K562 (cell line): Measurements from ENCODE around the gene PLA2R1. TPM values are rescaled to one million over a fixed set of nuclear protein-coding genes. Genes with fewer than 3 reads are reported as not detected.

Experiments
- ATAC-seq: fragments of 200-7000 bp; cut with Tn5 transposase; 3 replicates; pipeline ENCODE4 v1.9.1; 2020; ENCODE audit warnings: moderate library complexity
- BruUV-seq: library from RNA; stranded (reverse); fragments of 400-500 nt; replicated peaks from 2 replicates; lab custom pipeline; 2021; lab: Mats Ljungman, UMichigan
- CTCF ChIA-PET: fragments of 300-600 bp; formaldehyde crosslinking; extraction: SDS; loops from one replicate; lab custom pipeline; 2021; ENCODE audit warnings: low intra/inter-chr PET ratio; lab: Yijun Ruan, JAX
- POLR2A ChIA-PET: fragments of 300-600, 350-650 bp; sonication (Branson Sonifier 250); formaldehyde crosslinking; extraction: SDS; loops from one replicate; lab custom pipeline; 2021; ENCODE audit warnings: antibody characterized with exemption, inconsistent platforms; lab: Yijun Ruan, JAX
- DNase-seq, 4 experiments: peaks; one replicate each; pipeline versions ENCODE4 v3.0.0 to v3.0.0-alpha.2; 2011 to 2018; ENCODE audit warnings: low spot score in 3 of 4, mixed read lengths in 3 of 4; ENCODE audit errors: extremely low read depth in 1 of 4
- FAIRE-seq: peaks from 2 replicates; lab custom pipeline; 2011; peaks lifted over from hg19 to GRCh38; lab: Jason Lieb, UNC
- H2AFZ ChIP-seq: 2 replicates; pipeline ENCODE4 v1.6.0; 2011; ENCODE audit warnings: low read depth, low read length, control low read depth, inconsistent platforms
- H3K27ac ChIP-seq: fragments of 200-600 bp; 3 replicates; pipeline ENCODE4 v1.8.0; 2011; ENCODE audit warnings: low read depth, mild to moderate bottlenecking, control low read depth, inconsistent platforms, low read length, moderate library complexity, mixed read lengths; ENCODE audit errors: extremely low read depth
- H3K27me3 ChIP-seq, 2 experiments: fragments of 300-600 bp in 1 of 2; 2 replicates in 1 of 2; 3 replicates in 1 of 2; pipeline versions ENCODE4 v1.6.0 to v1.8.0; 2011; ENCODE audit warnings: inconsistent platforms in 2 of 2, low read length in 2 of 2, mild to moderate bottlenecking in 1 of 2, mixed read lengths in 1 of 2, moderate library complexity in 1 of 2; ENCODE audit not compliant: control insufficient read depth in 2 of 2, insufficient read depth in 2 of 2
- H3K36me3 ChIP-seq: fragments of 300-600 bp; 3 replicates; pipeline ENCODE4 v1.8.0; 2011; ENCODE audit warnings: mild to moderate bottlenecking, low read length, inconsistent platforms; ENCODE audit not compliant: control insufficient read depth, insufficient read depth
- H3K4me1 ChIP-seq, 2 experiments: fragments of 200-600 bp in 1 of 2; replicated peaks in 1 of 2; 2 replicates in 1 of 2; 3 replicates in 1 of 2; pipeline versions ENCODE4 v1.5.1 to v1.8.0; 2011; ENCODE audit warnings: inconsistent platforms in 2 of 2, low read length in 2 of 2, mild to moderate bottlenecking in 1 of 2, mixed read lengths in 1 of 2, moderate library complexity in 1 of 2; ENCODE audit not compliant: control insufficient read depth in 2 of 2, insufficient read depth in 2 of 2
- H3K4me2 ChIP-seq: 2 replicates; pipeline ENCODE4 v1.6.1; 2011; ENCODE audit warnings: low read length, control low read depth, inconsistent platforms, mixed read lengths; ENCODE audit not compliant: insufficient read depth
- H3K4me3 ChIP-seq: fragments of 200-600 bp; sonication (generic), shearing (Covaris generic); 2 replicates; pipeline ENCODE4 v1.5.1; 2016; ENCODE audit warnings: control low read depth, inconsistent platforms
- H3K79me2 ChIP-seq: fragments of 200-600 bp; 3 replicates; pipeline ENCODE4 v1.8.0; 2011; ENCODE audit warnings: low read length, inconsistent platforms; ENCODE audit not compliant: control insufficient read depth, insufficient read depth
- H3K9ac ChIP-seq, 2 experiments: 2 replicates each; pipeline versions ENCODE4 v1.6.0 to v1.6.1; 2011; ENCODE audit warnings: low read depth in 2 of 2, low read length in 2 of 2, control low read depth in 1 of 2, inconsistent platforms in 1 of 2, mild to moderate bottlenecking in 1 of 2, mixed read lengths in 1 of 2; ENCODE audit not compliant: insufficient read depth in 1 of 2
- H3K9me1 ChIP-seq: one replicate; pipeline ENCODE4 v1.6.0; 2011; ENCODE audit warnings: inconsistent platforms, mild to moderate bottlenecking, low read length, moderate library complexity; ENCODE audit not compliant: control insufficient read depth, insufficient read depth
- H3K9me3 ChIP-seq: replicated peaks from 2 replicates; pipeline ENCODE4 v1.5.1; 2011; ENCODE audit warnings: low read depth, low read length, inconsistent platforms; ENCODE audit not compliant: control insufficient read depth, insufficient read depth
- H4K20me1 ChIP-seq: replicated peaks from 2 replicates; pipeline ENCODE4 v1.6.1; 2011; ENCODE audit warnings: low read length, inconsistent platforms, mixed read lengths; ENCODE audit not compliant: control insufficient read depth, insufficient read depth
- EP400 ChIP-seq: fragments of 450-650 bp; IDR thresholded peaks from 2 replicates; pipeline ENCODE4 v1.6.1; 2017; ENCODE audit warnings: antibody characterized with exemption, mild to moderate bottlenecking, moderate library complexity
- MBD1 ChIP-seq: fragments of 250-450 bp; sonication (Bioruptor Pico); IDR thresholded peaks from 2 replicates; pipeline ENCODE4 v1.8.0; 2022; ENCODE audit warnings: inconsistent platforms
- RAD21 ChIP-seq, 2 experiments: fragments of 250-450 bp in 1 of 2; fragments of 450-650 bp in 1 of 2; sonication (Bioruptor Pico) in 1 of 2; formaldehyde crosslinking in 1 of 2; IDR thresholded peaks in 1 of 2; conservative IDR thresholded peaks in 1 of 2; 2 replicates each; pipeline versions ENCODE4 v1.4.0 to v1.8.0; 2020 to 2022; ENCODE audit warnings: mild to moderate bottlenecking in 2 of 2, moderate library complexity in 1 of 2
- SMAD2 ChIP-seq: fragments of 150-350 bp; IDR thresholded peaks from 2 replicates; pipeline ENCODE4 v1.6.1; 2014; ENCODE audit warnings: low read depth, mild to moderate bottlenecking, low read length
- THRB ChIP-seq: fragments of 450-650 bp; formaldehyde crosslinking; conservative IDR thresholded peaks from 2 replicates; pipeline ENCODE4 v1.4.0; 2022; ENCODE audit warnings: mild to moderate bottlenecking, missing genetic modification characterization
- ZBTB26 ChIP-seq: fragments of 450-650 bp; formaldehyde crosslinking; IDR thresholded peaks from 2 replicates; pipeline ENCODE4 v1.4.0; 2022; ENCODE audit warnings: missing genetic modification characterization
- WGBS: fragments of 100-300 bp; shearing (Covaris generic); methylation state at CpG from one replicate; pipeline ENCODE4 v1.1.6; 2016; ENCODE audit warnings: low coverage, mixed read lengths; ENCODE audit not compliant: insufficient coverage; ENCODE audit errors: missing lambda C conversion rate; 5-methylcytosine and 5-hydroxymethylcytosine counted together
- in situ Hi-C: fragments of 300-500 bp; cut with MboI; formaldehyde crosslinking; loops from 4 replicates; pipeline ENCODE4 v1.15.0; 2018; ENCODE audit warnings: inconsistent platforms, mixed read lengths
- intact Hi-C: fragments of 100-400 bp; cut with micrococcal nuclease; formaldehyde crosslinking; loops from 2 replicates; pipeline ENCODE4 v1.14.2; 2022
- polyA plus RNA-seq, 8 experiments: library from polyadenylated mRNA; depleted of rRNA in 4 of 8; stranded (reverse) in 5 of 8; unstranded in 3 of 8; fragments of >200 nt; fragmentation: Nextera tagmentation in 2 of 8; fragmentation: Illumina TruSeq in 1 of 8; extraction: Ambion mirVana in 2 of 8; extraction: Trizol in 1 of 8; gene quantifications; 2 replicates each; pipeline versions ENCODE4 v1.2.1 to v1.2.3, GENCODE V29; 2011 to 2014; ENCODE audit warnings: inconsistent platforms in 1 of 8, missing spikeins in 1 of 8
- total RNA-seq, 7 experiments: library from RNA; depleted of rRNA in 6 of 7; stranded (reverse); fragments of >200 nt in 6 of 7; fragmentation: Illumina TruSeq in 2 of 7; extraction: Trizol in 2 of 7; gene quantifications; 2 replicates each; pipeline versions ENCODE4 v1.2.1 to v1.2.3, GENCODE V29; 2011 to 2021; ENCODE audit warnings: low replicate concordance in 1 of 7
- TF ChIP-seq, protein P1 (sequence below): fragments of 150-350 bp; IDR thresholded peaks from 2 replicates; pipeline ENCODE4 v1.6.1; 2014; ENCODE audit warnings: low read depth, mild to moderate bottlenecking, low read length, borderline replicate concordance
- TF ChIP-seq, protein P2 (sequence below): fragments of 250-450 bp; sonication (Bioruptor Pico); IDR thresholded peaks from 2 replicates; pipeline ENCODE4 v1.5.1; 2021; ENCODE audit warnings: mild to moderate bottlenecking

Gene PLA2R1
- total and polyA plus RNA-seq, 9 of the 15 experiments (the other 6 are each of a cell fraction or from before 2014, with no cell fraction given): not detected

GRCh38 chr2:160087854-160088745 lies 25.7 kb upstream of the PLA2R1 start:
- Histone ChIP-seq H4K20me1 (no peaks in the 10 kb centered on the region), H3K4me3 (no peak overlapping the region), H2AFZ (no peak overlapping the region), H3K79me2 (no peaks in the 10 kb centered on the region), H3K4me1 (no peaks in the 10 kb centered on the region), H3K9ac (no peak overlapping the region), H3K27ac (no peak overlapping the region), H3K9me3 (peaks cover 5% of the 10 kb centered on the region; the same call in 1 of the 2 replicates), H3K9me1 (no peaks in the 10 kb centered on the region), H3K27me3 (no peaks in the 10 kb centered on the region), H3K36me3 (no peaks in the 10 kb centered on the region), H3K4me2 (no peak overlapping the region)
- ATAC-seq (peak; percentile 86), DNase-seq (peak; percentile 35 to 56 (median 46)), FAIRE-seq (peak; percentile 59)
- 1% methylated on average over 4 of the region's 4 CpGs for WGBS
- intact Hi-C loops: loop anchor here (5.0 to 10.0 kb wide), 2 partner anchors 974 to 1857 kb away; no protein-coding TSS in a partner anchor
- BruUV-seq: no TSS peak
- in situ Hi-C loops: no loop called here
- POLR2A ChIA-PET: interaction anchor here (0.7 kb wide), 1 partner anchor 1962 kb away, joined by 3 read pairs; no protein-coding TSS in a partner anchor
- CTCF ChIA-PET: no interaction called here
- TF ChIP-seq, protein P1, sequence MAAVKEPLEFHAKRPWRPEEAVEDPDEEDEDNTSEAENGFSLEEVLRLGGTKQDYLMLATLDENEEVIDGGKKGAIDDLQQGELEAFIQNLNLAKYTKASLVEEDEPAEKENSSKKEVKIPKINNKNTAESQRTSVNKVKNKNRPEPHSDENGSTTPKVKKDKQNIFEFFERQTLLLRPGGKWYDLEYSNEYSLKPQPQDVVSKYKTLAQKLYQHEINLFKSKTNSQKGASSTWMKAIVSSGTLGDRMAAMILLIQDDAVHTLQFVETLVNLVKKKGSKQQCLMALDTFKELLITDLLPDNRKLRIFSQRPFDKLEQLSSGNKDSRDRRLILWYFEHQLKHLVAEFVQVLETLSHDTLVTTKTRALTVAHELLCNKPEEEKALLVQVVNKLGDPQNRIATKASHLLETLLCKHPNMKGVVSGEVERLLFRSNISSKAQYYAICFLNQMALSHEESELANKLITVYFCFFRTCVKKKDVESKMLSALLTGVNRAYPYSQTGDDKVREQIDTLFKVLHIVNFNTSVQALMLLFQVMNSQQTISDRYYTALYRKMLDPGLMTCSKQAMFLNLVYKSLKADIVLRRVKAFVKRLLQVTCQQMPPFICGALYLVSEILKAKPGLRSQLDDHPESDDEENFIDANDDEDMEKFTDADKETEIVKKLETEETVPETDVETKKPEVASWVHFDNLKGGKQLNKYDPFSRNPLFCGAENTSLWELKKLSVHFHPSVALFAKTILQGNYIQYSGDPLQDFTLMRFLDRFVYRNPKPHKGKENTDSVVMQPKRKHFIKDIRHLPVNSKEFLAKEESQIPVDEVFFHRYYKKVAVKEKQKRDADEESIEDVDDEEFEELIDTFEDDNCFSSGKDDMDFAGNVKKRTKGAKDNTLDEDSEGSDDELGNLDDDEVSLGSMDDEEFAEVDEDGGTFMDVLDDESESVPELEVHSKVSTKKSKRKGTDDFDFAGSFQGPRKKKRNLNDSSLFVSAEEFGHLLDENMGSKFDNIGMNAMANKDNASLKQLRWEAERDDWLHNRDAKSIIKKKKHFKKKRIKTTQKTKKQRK: peak; percentile 48; the same call in 1 of the 2 replicates
- TF ChIP-seq RAD21 (CRISPR knock-in tag; conservative IDR thresholded peaks at IDR 0.05 in 1 of 2, IDR thresholded peaks at IDR 0.05 in 1 of 2) (peak; percentile 23 to 57; a peak in 3 of 4 replicates), THRB (CRISPR knock-in tag) (no peak), ZBTB26 (CRISPR knock-in tag) (no peak), MBD1 (no peak), SMAD2 (no peak), EP400 (no peak)
- TF ChIP-seq, protein P2, sequence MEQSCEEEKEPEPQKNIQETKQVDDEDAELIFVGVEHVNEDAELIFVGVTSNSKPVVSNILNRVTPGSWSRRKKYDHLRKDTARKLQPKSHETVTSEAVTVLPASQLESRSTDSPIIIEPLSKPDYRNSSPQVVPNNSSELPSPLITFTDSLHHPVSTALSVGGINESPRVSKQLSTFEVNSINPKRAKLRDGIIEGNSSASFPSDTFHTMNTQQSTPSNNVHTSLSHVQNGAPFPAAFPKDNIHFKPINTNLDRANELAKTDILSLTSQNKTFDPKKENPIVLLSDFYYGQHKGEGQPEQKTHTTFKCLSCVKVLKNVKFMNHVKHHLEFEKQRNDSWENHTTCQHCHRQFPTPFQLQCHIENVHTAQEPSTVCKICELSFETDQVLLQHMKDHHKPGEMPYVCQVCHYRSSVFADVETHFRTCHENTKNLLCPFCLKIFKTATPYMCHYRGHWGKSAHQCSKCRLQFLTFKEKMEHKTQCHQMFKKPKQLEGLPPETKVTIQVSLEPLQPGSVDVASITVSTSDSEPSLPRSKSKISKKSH (CRISPR knock-in tag): peak; percentile 69; the same call in 1 of the 2 replicates
